ENCODE measurements around the gene LOXL1.

DNA sequence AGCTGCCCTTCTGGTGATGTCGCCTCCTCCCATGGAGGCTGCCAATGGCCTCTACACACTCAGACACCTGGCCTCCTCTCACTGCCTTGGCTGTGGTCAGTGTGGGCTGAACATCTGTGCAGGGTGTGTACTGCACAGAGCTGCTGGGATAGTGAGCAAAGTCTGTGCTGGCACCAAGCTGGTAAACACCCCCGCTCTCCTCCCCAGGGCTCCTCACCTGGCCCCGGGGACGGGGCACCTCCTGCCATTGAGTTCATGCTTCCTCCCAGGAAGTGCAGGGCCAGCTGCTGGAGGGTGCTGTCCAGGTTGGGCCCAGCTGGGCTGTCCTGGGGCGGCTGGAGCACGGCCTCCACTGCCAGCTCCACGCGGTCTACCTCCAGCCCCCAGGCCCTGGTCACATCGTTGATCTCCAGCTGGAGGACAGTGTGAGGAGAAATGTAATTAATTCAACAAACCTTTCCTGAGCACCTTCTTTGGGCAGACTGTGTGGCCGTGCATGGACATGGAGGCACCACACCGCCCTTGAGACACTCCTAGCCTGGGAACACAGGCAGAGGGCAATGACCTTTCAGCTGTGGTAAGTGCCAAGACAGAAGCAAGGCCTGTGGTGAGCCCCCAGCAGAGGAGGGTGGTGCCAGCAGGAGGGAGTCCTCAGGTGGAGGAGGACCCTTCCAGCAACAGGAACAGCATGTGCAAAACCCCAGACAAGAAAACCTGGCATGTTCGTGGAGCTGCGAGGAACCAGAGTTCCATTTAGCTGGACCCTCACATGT, 59.0 kb downstream of the LOXL1 start:
- TF ChIP-seq, protein P1, sequence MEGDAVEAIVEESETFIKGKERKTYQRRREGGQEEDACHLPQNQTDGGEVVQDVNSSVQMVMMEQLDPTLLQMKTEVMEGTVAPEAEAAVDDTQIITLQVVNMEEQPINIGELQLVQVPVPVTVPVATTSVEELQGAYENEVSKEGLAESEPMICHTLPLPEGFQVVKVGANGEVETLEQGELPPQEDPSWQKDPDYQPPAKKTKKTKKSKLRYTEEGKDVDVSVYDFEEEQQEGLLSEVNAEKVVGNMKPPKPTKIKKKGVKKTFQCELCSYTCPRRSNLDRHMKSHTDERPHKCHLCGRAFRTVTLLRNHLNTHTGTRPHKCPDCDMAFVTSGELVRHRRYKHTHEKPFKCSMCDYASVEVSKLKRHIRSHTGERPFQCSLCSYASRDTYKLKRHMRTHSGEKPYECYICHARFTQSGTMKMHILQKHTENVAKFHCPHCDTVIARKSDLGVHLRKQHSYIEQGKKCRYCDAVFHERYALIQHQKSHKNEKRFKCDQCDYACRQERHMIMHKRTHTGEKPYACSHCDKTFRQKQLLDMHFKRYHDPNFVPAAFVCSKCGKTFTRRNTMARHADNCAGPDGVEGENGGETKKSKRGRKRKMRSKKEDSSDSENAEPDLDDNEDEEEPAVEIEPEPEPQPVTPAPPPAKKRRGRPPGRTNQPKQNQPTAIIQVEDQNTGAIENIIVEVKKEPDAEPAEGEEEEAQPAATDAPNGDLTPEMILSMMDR (IDR thresholded peaks at IDR 0.05; ENCODE audit: low read length), result no peak
- no peak for TF ChIP-seq EZH2 (IDR thresholded peaks at IDR 0.05; ENCODE audit: borderline replicate concordance, low read length)
